Right renal pelvis (tissue), 4 donors: ENCODE results near the gene SSBP3. TPM values are rescaled to one million over a fixed set of nuclear protein-coding genes. Genes with fewer than 3 reads are reported as not detected.
"Not testable (repeated sequence)": the region's sequence is repeated elsewhere in the genome, so short reads cannot be mapped to it uniquely, and the experiment has no call there.

Experiments
- DNase-seq, 4 donors: peaks; one replicate each; pipeline ENCODE4 v3.0.0-alpha.2; 2013; ENCODE audit warnings: low read depth in 4 of 4, low spot score in 3 of 4, missing footprints in 1 of 4
- polyA plus RNA-seq, 4 donors: library from polyadenylated mRNA; unstranded; fragments of 120-200 nt; gene quantifications; one replicate each; pipeline ENCODE4 v1.2.1, GENCODE V29; 2013; ENCODE audit not compliant: insufficient read length in 4 of 4

The SSBP3 gene
- polyA plus RNA-seq, 4 donors = 114 to 127 (median 125) TPM

DNA sequence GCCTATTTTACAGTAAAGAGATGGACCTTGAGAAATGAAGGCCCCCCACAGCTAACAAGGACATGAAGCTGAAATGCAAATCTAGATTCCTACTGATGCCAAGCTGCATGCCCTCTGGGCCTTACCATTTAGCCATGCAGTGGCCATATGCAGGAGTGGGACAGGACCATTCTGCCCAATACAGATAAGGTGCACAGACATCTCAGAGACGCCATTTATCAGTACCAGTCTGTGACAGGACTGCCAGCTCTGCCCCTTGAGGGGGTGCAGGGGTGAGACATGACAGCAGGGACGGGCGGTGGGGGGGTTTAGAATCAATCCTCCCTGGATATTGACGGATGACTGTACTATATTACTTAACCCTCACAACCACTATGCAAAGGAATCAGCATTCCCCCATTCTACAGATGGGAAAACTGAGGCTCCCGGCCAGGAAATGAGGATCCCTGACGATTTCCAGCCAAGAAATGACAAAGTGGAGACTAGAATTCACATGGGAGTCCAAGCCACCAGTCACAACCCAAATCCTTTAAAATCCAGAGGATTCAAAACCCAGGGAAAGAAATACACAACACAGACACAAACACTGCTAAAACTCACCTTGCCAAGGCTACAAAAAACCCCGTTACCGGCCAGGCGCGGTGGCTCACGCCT lies 10.8 kb downstream of the SSBP3 start:
- DNase-seq = no peak

GRCh38 chr1:54394104-54394503 lies 12.1 kb downstream of the SSBP3 start:
- DNase-seq = no peak

GRCh38 chr1:54392401-54392800 lies 13.8 kb downstream of the SSBP3 start:
- DNase-seq = no peak

GRCh38 chr1:54391450-54392209 lies 14.6 kb downstream of the SSBP3 start:
- no peak for DNase-seq

DNA sequence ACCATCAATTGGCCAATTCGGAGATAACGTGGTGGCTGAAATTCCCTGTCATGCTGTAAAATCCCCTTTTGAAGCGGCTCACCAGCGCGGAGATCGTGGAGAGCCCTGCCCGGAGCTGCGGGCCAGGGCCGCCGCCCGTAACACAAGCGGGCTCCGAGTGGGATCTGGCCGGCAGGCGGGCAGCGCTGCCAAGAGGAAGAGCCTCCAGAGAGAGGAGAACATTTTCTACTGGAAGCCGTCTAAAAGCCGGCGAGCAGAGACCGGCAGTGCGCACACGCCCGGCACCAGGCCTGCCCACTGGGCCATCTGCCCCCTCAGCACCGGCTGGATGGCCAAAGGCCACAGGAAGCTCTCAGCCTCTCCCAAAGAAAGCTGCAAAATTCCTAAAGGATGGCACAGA lies 15.5 kb downstream of the SSBP3 start:
- DNase-seq = no peak

GRCh38 chr1:54389608-54390007 lies 16.6 kb downstream of the SSBP3 start:
- DNase-seq = not testable (repeated sequence)

GRCh38 chr1:54387419-54387818 lies 18.8 kb downstream of the SSBP3 start:
- DNase-seq = no peak

DNA sequence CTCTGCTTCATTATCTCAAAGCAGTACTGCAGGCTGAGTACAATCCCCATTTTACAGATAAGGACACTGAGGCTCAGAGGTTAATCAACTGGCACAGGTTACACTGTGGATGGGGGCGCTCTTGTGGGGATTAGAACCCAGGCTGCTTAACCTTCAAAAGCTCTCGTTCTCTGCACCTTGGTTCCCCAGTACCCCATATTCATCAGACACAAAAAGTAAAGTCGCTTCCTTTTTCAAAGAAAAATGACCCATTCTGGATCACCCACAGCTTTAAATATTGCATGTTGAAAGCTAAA lies 20.5 kb downstream of the SSBP3 start:
- no peak for DNase-seq

DNA sequence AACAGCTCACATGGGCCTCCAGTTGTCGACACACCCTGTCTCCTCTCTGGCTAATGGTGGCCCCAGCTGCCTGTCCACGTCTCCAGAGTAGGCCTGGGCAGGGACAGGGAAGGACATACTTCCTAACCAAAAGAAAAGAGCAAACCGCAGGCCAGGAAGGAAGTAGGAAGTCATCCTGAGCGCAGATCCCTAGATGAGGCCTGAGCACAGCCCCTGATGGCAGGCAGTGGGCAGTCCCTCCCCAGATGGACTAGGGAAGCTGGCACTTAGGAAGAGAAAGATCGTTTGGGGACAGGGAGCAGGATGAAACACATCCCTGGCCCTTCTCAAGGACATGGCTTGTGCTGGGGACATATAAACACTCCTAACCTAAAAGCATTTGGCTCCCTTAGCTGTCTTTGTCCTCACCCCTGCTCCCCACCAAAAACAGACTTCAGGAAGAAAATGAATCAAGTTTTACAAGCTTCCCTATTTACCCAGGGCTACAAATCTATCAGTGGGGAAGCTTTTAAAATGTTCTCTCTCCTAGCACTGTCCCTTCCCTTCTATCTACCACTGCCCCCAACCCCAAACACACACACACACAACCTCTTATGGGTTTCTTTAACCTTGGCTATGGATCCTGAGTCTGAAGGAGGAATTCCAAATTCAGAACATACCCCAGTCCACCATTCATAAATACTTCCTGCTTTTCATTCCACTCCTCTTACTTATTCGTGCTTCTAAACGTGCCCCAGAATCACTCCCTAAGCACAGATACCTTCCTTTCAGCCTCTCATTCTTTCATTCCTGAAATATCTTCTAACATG lies 21.1 kb downstream of the SSBP3 start:
- DNase-seq = no peak

- DNase-seq = no peak
These were observed 21.7 kb downstream of the SSBP3 start for GRCh38 chr1:54384471-54384870.

- DNase-seq = no peak
These were observed 24.7 kb downstream of the SSBP3 start for GRCh38 chr1:54381524-54381923.

GRCh38 chr1:54380290-54380882 lies 25.8 kb downstream of the SSBP3 start:
- DNase-seq = no peak

DNA sequence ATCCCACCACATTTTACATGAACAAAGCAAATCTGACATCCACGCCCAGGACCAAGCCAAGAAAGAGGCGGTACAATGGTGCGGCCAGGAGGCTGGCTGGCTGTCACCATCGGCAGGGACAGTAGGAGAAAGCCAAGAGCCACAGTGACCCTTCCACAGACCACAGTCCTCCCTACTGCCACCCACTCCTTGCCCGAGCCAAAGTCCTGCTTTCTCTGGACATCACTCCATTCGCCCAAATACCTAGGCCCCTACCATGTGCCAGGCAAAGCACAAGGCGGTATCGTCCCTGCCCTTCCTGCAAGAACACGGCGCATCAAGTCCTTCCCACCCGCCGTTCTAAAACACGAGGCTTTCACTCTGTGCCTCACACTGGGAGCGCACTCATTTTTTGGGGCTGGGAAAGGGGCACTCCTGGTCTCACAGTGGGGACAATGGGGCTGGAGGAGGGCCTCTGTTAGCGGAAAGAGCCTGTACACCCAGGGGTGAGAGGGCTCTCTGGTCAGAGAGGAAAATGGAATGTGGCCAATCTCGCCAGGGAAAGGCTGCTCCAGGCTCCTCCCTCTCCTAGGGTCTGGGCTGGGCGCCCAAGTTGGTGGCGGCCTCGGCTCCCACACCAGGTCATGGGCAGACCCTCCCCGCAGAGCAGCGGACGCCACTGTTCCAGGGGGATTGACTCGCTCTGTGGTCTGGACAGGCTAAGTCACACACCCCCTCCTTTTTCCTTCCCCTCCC lies 26.5 kb downstream of the SSBP3 start:
- no peak for DNase-seq

GRCh38 chr1:54378874-54379554 lies 27.2 kb downstream of the SSBP3 start:
- DNase-seq = no peak

DNA sequence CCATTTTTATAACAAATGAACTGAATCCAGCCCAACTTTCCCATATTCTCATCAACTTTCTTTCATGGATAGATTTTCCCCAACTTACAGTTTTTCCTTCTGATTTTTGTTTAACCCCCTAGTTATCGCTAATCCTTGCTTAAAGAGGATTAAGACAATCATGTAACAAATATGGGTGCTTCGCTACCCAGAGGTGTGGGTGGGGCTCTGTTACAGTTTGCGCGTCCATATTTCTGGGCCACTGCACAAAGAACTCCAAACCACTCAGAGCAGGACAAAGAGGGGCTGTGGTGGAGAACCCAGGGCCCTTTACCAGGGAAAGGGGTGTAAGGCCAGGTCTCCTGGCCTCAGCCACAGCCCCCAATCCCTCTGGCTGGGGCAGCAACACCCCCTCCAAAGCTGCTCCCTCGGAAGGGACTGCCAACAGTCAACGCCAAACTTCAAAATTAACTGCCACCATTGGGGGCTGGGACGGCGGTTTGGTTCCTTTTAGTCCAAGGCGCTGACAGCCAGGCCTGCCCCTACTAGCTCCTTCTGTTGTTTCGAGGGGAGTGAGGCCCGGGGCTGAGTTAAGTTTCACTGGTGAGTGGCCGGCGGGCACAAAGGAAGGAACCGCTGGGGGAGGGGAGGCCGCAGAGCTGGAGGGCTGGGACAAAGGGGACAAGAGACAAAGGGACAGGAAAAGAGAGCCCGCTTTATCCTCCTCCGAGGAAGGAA lies 27.9 kb downstream of the SSBP3 start:
- no peak for DNase-seq

DNA sequence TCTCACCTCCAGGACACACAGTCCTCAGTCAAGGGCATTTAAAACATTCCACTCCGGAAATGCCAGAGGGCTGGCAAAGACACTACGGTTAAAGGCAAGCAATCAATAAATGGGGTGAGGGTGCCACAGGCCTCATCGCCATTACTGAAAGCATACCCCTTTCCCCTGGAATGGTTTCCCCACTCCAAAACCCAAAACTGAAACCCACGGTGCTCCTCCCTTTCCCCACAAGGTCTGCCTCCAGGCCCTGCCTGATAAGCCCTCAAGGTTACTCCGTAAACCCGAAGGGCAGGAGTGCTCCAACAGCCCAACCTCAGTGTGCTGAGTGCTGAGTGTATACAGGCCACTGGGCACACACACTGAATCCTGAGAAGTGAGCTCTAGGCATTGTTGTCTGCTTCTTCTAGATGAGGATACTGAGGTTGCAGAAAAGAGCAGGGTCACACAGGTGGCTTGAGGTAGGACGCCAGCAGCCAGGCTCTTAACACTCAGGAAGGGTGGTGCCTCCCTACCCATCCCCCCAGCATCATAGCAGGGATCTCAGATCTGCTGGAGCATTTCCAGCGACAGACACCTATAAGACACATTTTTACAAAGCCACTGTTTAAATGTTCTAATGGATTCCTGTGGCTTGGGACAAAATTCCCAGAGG lies 29.0 kb downstream of the SSBP3 start:
- DNase-seq = no peak

- DNase-seq = no peak
These were observed 29.7 kb downstream of the SSBP3 start for GRCh38 chr1:54376430-54377039.

DNA sequence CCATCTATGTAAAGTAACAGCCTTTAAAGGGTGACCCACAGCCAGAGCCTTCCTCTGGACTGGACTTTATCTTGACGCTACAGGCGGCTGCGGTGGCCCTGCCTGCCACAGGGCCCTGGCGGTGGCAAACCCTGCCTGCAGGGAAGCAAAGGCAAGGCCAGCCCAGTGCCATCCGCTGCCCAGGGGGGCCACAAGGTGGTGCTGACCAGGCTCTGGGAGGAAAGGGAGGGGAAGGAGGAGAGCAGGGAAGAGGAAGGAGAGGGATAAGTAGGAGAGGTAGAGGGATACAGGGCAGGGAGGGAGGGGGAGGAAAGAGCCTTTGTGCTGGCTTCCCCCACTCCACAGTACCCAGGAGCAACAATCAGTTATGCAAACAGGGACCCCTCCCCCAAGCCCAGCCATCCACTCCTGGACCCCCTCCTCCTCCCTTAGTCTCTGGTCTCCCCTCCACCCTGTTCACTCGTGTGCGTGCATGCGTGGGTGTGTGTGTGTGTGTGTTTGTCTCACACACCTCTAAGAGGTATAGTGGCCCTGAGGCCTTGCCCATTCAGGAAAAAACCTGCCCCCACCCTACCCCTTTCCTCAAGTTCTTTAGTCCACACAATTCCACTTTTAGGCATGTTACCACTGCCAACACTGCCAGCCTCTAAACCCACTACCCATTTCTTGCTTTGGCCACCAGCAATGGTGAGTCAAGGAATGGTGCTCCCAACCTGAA lies 30.3 kb downstream of the SSBP3 start:
- DNase-seq = no peak
